ENCODE results near the gene ARFGAP1.

ARFGAP1 gene

GRCh38 chr20:63280929-63281545, 8.4 kb downstream of the ARFGAP1 start:
- DNase-seq, result no peak

GRCh38 chr20:63281742-63282665, 9.4 kb downstream of the ARFGAP1 start:
- no peak for DNase-seq

DNA sequence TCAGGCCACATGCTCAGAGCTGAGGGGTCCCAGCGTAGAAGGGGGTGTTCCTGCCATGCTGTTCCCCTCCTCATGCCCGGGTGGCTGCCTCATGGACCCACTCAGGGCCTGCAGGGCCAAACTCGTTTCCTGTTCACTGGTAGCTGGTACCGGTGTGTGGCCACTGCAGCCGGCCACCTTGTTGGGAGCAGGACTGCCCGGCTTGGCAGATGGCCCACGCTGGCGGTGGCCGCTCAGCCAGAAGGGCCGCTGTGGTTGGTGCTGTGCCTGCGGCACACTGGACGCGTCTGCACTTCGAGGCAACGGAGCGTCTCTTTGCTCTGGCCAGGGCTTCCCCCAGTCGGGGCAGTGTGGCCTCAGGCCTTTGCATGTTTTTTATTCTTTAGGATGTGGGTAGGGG, 10.3 kb downstream of the ARFGAP1 start:
- no peak for DNase-seq

DNA sequence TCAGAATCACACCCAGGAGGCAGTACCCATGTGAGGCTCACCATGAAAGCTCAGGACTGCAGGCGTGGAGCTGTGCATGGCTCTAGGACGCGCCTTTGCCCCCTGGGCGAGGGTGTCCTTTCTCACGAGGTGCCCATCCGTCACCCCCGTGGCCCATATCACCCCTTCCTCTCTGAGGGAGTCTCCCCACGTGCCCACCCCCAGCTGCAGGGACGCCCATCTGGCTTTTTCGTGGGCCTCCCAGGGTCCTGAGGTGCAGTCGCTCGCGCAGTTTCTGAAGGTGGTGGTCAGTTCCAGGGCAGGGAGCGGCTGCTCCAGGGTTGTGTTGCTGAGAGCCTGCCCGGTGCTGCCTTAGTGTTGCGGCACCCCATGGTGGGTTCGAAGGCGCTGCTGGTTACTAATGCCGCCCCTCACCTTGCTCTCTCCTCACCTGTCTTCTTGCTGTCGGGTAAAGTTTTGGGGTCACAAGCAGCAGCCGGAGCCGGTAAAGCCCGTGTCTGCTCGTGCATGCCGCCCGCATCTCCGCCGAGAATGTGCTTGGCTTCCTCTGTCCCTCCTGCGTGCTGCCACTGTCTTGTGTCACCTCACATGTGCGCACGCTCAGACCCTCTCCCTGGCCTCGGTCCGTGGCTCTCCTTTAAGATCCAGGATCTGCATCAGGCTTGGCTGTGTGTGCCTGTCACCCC, 10.9 kb downstream of the ARFGAP1 start:
- no peak for DNase-seq

DNA sequence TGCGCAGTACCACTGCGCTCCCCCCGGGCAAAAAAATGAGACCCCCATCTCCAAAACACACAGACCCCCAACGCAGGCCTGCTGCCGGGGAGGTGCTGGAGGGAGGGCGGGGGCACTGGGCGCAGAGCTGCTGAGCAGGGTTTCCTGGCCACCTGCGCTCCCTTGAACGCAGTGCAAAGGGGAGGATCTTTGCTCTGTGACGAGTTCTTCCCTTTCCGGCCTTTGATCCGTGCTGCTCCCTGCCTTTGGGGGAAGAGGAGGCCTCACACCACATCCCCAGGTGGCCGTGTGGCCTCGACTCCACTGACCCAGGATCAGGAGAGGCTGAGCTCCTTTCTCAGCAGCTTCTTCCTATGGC, 11.4 kb downstream of the ARFGAP1 start:
- DNase-seq, result no peak

- DNase-seq, result no peak
Measured at GRCh38 chr20:63284544-63284949, 11.9 kb downstream of the ARFGAP1 start.

GRCh38 chr20:63284981-63285524, 12.4 kb downstream of the ARFGAP1 start:
- no peak for DNase-seq

DNA sequence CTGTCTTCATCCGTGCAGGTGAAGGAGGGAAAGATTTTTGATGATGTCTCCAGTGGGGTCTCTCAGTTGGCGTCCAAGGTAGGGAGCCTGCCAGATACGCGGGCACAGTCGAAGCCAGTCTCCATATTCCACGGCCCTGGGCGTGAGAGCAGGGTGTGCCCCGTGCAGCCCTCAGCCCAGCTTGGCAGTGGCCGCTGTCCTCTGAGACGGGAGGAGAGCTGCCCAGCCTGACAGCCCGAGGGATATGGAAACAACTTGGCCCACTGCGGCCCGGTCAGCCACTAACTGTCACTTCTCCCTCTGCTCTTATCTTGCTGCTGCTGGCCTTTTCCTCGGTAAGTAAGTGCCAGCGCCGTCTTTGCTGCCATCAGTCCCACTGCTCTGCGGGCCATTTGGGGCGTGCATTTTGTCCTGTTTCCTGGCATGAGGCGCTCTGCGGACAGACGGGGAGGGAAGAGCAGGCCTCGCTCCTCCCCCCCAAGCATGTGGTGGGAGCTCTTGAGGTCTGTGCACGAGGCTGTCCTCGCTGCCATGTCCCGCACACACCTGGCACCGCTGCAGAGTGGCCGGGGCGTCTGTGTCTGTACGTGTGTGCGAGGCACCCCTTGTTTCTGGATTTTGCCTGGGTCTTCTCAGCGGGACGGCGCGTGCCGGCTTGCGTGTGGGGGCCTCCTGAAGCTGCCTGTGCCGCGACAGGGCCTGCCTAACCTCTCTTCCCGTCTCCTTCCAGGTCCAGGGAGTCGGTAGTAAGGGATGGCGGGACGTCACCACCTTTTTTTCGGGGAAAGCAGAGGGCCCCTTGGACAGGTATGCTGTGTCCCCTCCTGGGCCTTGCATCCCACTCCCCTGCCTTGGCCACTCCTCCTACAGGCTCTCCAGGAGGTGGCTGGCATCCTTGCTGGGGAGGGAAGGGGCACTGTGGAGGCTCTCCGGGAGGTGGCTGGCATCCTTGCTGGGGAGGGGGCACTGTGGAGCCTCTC, 13.3 kb downstream of the ARFGAP1 start:
- DNase-seq, result no peak

- no peak for DNase-seq
Measured at GRCh38 chr20:63286781-63287696, 14.4 kb downstream of the ARFGAP1 start.

GRCh38 chr20:63287697-63288580, 15.3 kb downstream of the ARFGAP1 start:
- DNase-seq, result no peak

DNA sequence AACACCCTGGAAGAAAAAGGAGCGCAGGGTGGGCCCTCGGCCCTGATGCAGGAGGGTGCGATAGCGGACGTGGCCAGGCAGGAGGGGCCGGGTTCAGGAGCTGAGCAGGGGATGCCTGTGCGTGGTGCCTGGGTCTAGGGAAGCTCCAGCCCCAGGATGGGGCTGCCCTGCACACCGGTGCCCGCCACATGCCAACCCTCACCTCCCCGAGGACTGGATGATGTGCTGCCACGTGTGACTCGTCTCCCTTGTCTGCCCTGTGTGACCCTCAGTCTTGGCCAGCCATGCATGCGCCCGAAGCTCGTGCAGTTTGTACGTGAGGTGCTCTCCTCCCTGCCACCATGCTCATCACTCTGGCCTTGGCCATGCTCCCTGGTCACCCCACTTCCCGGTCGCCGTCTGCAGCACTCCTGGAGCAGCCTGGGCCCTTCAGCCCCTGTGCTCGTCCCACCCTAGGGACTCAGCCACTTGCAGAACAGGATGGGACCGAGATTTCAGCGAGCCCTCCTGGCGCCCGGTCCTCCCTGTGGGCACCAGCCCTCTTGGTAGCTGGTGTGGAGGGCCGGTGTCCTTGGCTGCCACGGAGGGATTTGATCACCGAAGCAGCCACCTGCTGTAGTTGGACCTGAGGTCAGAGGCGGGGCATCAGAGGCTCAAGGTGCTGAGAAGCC, 16.1 kb downstream of the ARFGAP1 start:
- DNase-seq, result no peak

GRCh38 chr20:63289311-63290135, 16.9 kb downstream of the ARFGAP1 start:
- no peak for DNase-seq

DNA sequence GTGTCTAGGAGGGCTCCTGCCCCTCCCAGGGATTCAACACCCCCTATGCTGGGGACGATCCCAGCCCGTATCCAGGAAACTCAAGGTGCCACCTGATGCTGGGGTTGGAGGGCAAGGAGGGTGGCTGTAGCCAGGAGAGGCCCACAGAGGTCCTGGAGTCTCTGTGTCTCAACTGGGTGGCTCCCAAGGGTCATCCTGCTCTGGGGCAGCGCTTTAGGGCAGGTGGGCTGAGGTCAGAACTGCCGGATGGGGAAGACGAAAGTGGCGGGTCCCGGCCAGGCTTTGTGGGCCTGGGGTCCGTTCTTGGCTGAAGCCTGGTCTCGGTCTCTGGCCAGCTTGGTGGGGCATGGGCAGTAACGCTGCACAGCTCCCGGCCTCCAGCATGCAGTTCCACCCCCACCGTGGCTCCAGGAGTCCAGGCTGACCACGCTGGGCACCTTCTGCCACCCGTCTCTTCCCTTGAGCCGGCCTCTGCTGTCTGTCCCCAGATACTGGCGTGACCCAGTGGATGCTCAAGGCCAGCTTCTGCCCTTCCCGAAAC, 17.6 kb downstream of the ARFGAP1 start:
- DNase-seq, result no peak

DNA sequence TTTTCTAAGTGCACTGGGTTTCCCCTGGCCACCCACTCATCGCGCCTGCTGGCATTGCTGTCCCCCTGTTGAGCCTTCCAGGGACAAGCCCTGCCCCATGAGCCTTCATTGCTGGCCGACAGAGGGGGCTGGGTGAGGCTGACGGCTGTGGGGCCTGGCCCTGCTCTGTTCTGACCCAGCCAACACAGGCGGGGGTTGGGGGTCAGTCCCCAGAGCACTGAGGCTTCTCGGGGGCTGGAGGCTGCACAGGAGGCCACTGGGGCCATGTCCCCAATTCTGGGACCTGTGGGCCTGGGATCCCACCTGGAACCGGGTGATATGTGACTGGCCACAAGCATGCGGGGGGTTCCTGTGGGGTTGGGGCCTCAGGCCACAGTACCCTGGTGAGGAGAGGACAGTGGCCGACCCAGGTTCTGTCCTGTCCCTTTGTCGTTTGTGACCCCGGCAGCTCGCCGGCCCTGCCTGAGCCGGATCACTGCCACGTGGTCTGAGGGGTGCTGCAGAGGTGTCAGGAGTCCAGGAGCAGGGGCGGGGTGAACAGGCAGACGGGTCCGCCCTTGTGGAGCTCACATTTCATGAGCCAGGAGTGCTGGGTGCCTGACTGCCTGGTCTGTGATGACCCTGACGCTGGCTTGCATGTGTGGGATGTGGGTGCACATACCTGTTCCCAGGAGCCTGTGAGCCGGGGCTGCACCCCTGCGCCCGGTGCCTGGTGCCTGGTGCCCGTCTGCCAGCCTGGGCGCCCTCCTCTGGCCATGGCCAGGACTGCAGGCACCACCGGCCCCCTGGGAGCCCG, 18.3 kb downstream of the ARFGAP1 start:
- DNase-seq, result peak; percentile 73

DNA sequence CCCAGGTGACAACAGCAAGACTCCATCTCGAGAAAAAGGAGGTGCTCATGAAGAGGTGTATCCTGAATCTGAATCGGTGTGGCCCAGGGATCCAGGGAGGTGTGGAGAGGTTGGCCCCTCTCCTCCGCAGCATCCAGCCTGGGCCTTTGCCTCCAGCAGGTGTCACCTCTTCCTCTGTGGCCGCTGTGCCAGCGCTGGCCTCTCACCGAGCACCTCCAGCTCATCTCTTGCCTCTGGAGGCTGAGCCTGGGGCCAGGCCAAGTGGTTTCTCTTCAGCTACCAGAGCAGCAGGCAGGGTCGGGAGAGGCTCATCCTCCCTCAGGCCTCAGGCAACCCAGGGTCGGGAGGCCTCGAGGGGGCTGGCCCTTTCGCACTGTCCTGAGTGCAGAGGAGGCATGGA, 19.2 kb downstream of the ARFGAP1 start:
- no peak for DNase-seq

DNA sequence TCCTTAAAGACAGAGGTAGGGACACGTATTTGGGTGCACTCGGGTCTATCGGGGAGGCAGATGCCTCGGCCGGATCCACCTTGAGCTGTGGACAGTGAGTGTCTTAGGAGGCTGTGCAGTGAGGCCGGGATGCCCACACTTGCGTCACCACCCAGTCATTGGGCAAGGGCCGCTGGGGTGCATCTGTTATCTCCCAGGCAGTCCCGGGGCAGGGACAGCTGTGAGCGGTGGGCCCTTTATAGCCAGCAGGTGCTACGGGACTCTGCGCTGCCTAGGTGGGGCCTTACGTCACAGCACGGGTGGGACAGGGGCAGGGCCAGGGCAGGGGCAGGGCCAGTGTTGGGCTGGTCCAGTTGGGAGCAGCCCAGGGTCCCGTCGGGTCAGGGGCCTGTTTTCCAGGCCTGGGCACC, 19.7 kb downstream of the ARFGAP1 start:
- DNase-seq, result no peak

- DNase-seq, result no peak
Measured at GRCh38 chr20:63292904-63293303, 20.3 kb downstream of the ARFGAP1 start, which contains the start of gene COL20A1. COL20A1 (plus strand) TSS chr20:63293186; CDS start chr20:63295108, 1,922 bp downstream.
